ENCODE results near the gene HSFY2.
"Not testable (repeated sequence)": the region's sequence is repeated elsewhere in the genome, so short reads cannot be mapped to it uniquely, and the experiment has no call there.

HSFY2 gene

GRCh38 chrY:18773635-18774034 lies at the start of gene HSFY2:
Gene HSFY2 (minus strand): TSS chrY:18773735. CDS start chrY:18773618, 117 bp downstream.
- not testable (repeated sequence) for DNase-seq

- not testable (repeated sequence) for DNase-seq
These were observed 42.2 kb upstream of the HSFY2 start for GRCh38 chrY:18815751-18816150.

GRCh38 chrY:18788757-18789406 lies 15.3 kb upstream of the HSFY2 start:
- DNase-seq, result not testable (repeated sequence)

GRCh38 chrY:18754077-18754476 lies 19.5 kb downstream of the HSFY2 start:
- not testable (repeated sequence) for DNase-seq

GRCh38 chrY:18753133-18753815 lies 20.3 kb downstream of the HSFY2 start:
- DNase-seq, result not testable (repeated sequence)

- DNase-seq, result not testable (repeated sequence)
These were observed 49.8 kb downstream of the HSFY2 start for GRCh38 chrY:18723714-18724113.

Data from NCI-H146 (cell line).